Activated T-helper 9 cell treated with anti-CD3 and anti-CD28 coated beads, Interleukin-2, amount 50 U/mL, for 16 hours (primary cell): Measurements from ENCODE around the gene DMPK.

ENCODE experiments used
- DNase-seq: peaks from one replicate; pipeline ENCODE4 v3.0.0-alpha.2; 2020; ENCODE audit warnings: low read depth

The DMPK gene

DNA sequence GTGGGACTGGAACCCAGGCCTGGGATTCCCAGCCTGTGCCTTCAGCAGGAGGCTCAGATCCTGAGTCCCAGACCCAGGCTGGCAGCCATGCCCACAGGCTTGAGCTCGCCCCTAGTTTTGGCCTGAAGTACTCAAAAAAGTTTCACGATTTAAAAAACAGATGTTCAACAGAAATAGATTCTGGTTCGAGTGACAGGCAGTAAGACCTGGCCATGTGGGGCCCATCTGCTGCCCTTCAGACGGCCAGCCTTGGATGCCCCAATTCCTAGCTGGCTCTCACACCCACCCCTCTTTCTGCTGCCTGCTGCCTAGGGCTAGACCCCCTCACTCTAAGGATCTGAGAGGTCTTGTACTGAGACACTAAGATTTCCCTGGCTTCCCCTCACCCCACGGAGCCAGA, 2.8 kb upstream of the DMPK start:
- DNase-seq: no peak

DNA sequence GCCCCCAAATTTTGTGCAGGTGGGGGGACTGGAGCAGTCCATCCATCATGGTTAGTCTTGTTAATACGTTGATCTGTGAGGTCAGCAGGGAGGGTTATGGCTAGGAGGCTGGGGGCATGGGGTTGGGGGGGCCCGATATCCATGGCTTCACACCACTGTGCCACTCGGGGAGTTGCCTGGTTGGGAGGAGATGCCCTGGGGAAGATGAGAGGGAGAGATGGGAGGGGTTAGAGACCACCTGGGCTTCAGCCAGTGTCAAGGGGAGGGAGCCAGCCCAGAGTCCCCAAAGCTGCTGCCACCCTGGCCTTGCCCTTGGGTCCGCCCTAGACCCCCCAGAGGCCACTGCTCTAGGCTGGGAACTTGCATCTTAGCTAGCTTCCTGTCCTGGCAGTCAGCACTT, 1.8 kb upstream of the DMPK start:
- DNase-seq: no peak

DNA sequence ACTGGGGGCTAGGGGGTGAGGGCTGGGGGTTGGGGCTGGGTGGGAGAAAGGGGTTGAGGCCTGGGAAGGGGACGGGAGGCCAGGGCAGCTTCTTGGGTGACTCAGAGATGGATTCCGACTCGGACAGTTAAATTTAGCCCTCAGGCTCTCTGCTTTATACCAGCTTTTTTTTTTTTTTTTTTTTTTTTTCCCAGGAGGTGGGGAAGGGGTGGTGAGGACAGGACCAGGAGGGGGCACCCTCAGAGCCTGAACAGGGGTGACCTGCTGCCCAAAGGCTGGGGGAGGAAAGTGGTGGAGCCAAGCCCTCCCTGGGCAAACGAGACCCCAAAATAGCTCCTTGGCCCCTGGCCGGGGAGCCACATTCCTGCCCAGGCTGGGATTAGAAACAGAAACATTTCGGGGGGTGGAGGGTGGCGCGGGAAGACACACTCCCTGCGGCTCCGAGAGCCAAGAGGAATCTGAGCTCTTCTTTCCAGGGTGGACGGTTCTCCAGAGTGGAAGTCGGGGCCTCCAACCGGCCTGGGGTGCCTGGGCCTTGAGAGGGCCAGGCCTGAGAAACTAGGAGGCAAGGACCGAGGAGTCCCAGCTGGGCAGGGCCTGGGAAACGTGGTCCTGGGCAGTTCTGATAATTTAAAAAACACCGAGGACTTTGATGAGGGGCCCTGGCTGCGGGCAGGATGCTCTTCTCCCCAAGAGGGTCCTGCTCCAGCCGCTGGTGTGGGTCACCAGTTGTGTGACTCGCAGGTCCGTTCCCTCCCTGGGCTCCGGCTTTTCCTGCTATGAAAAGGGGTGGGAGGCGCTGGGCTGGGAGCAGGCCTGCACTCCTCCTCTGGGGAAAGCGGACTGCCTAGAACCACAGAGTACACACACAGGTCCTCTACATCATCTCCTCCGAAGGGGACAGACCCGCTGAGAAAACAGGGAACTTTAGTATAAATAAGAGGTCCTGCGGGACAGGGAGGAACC, 813 bp upstream of the DMPK start:
- DNase-seq: no peak

DNA sequence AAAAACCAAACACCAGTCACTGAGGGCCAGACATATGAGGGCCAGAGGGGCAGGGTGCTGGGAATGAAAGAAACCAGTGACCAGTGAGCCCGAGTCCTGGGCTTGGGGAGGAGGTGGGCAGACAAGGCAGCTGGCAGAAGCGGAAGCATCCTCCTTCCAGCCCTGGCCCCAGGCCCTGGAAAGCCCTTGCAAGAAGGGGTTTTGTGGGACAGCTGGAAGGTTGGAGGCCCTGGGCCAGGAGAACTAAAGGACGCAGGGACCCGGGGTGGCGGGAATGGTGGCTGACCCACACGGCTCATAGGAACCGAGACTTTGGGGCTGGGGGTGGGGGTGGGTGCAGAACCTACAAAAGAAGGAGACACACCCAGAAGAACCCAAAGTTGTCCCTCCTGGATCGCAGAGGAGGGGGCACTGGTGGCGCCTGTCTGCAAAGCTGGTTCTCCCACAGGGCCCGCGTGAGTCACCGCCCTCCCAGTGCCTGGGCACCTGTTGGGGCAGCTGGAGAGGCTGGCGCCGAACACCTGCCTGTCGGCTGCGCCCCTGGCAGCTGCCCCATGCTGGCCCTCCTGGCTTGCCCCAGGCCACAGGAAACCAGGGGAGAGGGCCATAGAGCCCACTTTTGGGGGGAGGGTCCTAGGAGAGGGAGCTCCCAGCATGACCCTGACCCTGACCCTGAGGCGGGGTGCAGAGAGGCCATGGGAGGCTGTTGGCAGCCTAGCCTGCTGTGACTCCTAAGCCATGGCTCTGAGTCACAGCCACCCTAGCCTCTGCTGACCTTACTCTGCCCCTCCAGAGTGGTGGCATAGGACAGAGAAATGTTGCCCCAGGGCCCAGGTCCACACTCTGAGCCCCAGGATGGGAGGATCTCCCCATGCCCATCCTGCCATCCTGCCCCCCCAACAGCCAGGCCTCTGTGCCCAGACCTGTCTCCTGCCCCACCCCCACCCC, 802 bp downstream of the DMPK start:
- DNase-seq: no peak

DNA sequence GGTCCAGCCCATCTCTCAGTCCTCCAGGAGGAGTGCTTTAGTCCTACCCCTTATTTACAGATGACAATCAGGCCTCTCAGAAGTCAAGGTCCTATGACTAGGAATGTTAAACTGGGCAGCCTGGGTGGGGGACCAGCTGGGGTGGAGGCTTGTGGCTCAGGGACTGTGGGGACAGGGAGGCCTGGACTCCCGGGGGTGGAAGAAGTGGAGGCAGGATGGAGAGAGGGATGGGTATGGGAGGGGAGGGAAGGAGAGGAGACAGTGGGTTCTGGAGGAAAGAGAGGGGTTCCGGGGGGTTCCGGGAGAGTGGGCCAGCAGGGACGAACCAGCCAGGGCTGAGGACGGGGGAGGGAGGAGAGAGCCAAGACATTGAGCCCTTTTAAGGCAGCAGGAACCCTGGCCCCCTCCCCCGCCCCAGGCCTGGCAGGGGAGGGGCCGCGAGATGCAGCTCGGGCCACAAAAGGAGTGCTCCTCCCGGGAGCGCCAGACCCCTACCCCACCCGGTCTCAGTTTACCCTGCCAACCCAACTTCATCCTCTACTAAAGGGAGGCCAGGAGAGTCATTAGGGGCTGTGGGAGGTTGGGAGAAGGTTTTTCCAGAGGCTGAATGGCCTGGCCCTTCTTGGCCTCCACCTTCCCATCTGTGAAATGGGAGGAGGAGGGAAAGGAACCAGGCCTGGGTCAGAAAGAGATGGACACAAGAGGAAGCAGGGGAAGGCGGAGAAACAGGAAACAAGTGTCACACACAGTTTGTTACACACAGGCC, 1.7 kb downstream of the DMPK start:
- no peak for DNase-seq

DNA sequence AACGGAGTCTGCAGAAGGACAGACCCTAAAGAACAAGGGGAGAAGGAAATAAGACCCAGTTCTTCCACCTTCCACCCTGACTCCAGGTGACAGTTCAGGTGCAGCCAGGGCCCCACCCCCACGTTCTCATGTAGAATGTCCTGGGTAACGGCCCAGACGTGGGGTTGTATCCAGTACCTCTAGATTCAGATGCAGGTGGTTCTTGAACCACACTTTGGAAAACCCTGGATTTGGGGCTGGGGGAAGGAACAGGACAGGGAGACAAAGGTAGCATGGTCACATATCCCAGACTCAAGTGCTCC, 2.2 kb downstream of the DMPK start:
- DNase-seq: no peak

DNA sequence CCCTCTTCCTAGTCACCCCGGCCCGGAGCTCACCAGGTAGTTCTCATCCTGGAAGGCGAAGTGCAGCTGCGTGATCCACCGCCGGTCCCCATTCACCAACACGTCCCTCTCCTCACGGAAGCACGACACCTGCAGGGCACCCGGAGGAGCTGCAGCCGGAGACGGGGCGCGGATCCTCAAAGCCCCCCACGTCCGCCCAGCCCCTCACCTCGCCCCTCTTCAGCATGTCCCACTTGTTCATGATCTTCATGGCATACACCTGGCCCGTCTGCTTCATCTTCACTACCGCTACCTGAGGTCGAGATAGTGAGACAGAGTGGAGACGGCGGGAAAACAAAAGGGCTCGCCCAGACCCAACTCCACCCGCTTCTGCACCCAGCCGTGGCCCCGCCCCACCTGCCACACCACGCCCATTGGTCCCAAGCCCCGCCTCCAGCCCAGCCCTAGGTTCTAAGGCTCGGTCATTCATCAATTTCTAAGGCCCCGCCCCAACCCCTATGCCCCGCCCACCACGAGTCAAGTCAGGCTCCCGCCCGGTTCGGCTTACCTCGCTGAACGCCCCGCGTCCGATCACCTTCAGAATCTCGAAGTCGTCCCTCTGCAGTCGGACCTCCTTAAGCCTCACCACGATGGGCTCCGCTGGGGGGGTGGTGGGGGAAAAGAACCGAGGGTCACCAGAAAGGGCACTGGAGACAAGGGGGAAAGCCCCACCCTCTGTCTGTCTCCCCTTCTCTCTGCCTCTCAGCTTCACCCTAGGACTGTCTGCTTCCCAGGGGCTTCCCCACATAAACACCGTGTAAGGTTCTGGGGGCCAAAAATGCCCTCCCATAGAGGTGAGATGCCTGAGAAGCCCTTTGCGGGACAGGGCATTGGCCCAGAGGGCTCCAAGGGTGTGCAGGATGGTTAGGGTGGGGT, 2.8 kb downstream of the DMPK start:
- peak; percentile 72 for DNase-seq

DNA sequence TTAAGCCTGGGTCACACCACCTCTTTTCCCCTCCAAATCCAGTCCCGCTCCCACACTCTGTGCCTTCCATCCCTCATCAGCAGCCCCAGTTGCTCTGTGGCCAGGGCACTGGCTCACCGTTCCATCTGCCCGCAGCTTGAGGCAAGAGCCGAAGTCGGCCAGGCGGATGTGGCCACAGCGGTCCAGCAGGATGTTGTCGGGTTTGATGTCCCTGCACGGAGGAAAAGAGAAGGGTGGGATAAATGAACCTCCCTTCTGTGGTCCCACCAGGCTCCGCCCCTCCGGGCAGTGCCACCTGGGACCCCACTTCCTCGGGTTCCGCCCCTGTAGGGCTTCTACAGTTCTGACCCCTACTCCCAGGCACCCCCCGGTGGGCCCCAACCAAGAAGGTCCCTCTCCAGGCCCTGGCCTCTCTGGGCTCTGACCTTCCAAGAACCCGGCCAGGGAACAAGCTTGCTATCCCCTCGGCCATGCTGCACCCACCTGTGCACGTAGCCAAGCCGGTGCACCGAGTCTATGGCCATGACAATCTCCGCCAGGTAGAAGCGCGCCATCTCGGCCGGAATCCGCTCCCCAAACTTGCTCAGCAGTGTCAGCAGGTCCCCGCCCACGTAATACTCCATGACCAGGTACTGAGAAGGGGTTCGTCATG, 4.2 kb downstream of the DMPK start:
- no peak for DNase-seq

DNA sequence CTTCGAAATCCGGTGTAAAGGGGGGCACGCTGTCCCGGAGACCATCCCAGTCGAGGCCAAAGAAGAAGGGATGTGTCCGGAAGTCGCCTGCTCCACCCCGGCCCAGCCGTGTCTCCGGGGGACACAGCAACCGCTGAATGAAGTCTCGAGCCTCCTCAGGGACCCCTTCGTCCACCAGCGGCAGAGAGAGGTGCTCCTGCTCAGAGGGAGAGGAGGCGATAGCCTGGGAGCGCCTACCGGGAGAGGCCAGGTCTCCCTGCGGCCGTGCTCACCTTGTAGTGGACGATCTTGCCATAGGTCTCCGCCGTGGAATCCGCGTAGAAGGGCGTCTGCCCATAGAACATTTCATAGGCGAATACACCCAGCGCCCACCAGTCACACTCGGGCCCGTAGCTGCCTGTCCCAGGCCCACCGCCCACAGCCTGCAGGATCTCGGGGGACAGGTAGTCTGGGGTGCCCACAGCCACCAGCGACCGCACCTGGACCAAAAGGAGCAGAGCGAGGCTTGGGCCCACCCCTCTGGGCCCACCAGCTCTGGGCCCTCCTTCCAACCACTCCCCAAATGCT, 4.8 kb downstream of the DMPK start:
- no peak for DNase-seq

DNA sequence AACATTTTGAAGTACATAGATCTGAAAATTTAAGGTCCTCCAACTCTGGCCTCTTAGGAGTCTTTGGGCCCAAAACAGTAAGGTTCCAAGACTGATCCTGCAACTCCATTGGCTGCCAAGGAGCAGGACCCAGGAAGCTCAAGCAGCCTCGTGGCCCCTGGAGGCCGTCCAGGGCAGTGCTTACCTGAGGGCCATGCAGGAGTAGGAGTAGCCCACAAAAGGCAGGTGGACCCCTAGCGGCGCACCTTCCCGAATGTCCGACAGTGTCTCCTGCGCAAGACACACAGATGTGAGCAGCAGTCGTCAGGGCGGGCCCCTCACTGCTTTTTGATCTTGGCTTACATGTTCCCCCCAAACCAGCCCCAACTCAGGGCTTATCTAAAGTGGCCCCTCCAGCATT, 7.5 kb downstream of the DMPK start:
- DNase-seq: no peak

DNA sequence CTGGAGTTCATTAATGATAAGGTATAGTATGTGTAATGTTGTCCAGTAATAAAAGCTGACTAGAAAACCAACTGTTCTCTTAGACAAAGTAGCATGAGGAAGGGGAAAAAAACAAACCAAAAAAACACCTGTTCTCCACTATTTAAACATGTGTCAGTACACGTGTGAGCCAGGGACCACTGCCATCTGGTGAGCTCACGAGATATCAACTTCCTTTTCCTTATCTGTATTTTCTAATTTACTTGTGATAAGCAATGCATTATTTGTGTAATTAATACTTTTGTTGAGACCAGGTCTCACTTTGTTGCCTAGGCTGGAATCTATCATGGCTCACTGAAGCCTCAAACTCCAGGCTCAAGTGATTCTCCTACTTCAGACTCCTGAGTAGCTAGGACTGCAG, 8.9 kb downstream of the DMPK start:
- DNase-seq: no peak

DNA sequence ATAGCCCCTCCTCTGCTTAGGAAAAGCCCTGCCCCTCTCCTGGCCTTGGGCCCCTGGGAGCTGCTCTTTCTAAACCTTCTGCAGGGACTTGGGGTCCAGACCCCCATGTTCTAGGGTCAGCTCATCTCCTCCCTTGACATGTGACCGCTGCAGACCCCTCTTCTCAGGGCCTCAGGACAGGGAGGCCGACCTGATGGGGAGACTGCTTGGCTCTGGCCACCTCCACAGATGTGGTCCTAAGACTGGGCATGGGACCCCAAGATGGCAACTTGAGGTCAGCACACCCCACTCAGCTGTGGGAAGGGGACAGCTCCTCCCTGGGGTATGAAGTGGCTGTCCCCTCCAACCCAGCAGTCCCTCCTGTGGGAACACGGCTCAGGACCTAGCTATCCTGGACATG, 9.4 kb downstream of the DMPK start:
- DNase-seq: no peak

DNA sequence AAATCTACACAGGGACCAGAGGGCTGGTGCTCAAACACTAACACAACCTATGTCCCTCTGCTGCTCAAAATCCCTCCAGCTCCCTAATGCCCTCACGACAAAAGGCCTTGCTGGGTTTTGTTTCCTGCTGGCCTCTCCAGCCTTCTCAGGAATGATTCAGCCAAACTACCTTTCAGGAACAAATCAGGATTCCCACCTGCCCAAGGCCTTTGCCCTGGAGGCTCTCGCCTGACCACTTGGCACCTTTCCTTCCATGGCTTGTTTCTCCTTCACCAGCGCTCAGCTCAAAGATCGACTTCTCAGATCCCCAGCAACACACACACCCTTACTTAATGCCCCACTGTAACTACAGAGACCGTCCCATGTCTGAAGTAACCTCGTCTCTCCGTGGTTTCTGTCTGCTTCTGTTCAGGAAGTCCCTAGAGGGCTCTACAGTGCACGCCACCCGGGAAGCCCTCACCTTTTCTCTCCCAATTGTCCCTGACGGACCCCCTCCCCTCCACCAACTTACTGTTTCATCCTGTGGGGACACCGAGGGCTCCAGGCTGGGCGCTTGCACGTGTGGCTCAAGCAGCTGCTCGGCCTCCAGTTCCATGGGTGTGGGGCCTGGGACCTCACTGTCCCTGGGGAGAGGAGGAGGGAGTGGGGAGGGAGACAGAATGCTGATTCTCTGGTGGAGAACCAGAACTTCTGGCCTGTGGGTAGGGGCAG, 10.0 kb downstream of the DMPK start:
- no peak for DNase-seq

DNA sequence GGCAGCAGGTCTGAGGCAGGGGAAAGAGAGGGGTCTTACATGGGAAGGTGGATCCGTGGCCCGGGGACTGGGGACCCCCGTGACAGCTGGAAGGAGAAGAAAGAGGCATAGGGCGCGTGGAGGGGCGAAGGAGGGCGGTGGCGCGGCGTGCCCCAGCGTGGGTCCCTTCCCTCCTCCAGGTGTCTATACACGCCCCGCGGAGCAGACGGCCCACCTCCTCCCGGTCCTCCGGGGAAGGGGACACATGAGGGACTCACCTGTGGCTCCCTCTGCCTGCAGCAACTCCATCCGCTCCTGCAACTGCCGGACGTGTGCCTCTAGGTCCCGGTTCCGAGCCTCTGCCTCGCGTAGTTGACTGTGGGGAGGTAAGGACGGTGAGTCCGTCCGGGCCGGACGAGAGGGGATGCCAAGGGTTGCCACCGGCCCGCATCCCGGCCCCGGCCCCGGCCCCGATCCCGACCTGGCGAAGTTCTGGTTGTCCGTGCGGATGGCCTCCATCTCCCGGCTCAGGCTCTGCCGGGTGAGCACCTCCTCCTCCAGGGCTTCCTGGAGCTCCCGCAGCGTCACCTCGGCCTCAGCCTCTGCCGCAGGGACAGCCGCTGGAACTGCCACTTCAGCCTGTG, 10.9 kb downstream of the DMPK start:
- no peak for DNase-seq

DNA sequence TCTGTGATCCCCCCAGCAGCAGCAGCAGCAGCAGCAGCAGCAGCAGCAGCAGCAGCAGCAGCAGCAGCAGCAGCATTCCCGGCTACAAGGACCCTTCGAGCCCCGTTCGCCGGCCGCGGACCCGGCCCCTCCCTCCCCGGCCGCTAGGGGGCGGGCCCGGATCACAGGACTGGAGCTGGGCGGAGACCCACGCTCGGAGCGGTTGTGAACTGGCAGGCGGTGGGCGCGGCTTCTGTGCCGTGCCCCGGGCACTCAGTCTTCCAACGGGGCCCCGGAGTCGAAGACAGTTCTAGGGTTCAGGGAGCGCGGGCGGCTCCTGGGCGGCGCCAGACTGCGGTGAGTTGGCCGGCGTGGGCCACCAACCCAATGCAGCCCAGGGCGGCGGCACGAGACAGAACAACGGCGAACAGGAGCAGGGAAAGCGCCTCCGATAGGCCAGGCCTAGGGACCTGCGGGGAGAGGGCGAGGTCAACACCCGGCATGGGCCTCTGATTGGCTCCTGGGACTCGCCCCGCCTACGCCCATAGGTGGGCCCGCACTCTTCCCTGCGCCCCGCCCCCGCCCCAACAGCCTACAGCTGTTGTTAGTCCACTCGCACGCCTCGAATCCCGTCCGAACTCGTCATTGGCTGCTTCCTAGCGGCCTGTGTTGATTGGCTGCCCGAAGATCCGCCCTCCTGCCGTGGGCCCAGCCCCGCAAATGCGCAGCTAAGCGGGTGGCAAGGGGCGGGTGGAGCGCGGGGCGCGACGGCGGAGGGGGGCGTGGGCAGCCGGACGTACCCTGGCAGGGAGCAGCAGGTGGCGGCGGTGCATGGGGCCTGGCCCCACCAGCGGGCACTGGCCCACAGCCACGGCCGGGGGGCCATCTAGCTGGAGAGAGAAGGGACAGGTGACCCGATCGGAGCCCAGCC, 11.8 kb downstream of the DMPK start:
- DNase-seq: peak; percentile 87

DNA sequence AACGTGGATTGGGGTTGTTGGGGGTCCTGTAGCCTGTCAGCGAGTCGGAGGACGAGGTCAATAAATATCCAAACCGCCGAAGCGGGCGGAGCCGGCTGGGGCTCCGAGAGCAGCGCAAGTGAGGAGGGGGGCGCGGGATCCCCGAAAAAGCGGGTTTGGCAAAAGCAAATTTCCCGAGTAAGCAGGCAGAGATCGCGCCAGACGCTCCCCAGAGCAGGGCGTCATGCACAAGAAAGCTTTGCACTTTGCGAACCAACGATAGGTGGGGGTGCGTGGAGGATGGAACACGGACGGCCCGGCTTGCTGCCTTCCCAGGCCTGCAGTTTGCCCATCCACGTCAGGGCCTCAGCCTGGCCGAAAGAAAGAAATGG, 12.5 kb downstream of the DMPK start:
- peak; percentile 26 for DNase-seq

DNA sequence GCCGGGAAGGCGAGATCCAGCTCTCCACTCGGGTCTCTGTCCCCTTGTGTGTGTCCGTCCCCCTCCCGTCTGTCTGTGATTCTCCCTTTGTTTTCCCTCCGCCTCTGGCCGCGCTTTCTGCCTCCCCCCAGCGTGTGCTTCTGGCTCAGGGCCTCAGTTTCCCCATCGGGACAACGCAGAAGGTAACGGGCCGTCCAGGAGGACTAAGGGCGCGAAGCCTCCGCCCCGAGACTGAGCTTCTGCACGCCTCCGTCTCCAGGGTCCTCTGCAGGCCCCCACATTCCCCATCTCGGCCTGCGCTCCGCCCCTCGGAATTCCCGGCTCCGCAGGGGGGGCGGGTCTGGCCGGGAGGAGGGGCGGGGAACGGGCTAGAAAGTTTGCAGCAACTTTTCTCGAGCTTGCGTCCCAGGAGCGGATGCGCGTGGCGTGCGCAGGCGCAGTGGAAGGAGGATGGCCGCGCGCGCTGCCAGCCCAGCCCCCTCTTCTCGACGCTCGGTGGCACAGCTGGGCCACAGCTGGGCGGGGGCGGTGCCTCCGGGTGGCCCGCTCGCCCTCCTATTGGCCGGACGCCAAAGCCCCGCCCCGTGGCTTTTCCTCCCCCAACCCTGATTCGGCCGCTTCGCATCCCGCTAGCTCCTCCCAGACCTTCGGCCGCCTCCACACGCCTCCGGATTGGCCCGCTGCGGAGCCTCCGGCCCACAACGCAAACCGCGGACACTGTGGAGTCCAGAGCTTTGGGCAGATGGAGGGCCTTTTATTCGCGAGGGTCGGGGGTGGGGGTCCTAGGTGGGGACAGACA, 13.1 kb downstream of the DMPK start, which contains the start of gene SIX5:
SIX5 (minus strand) TSS at position 269 of the 799 bp plus-strand sequence. CDS start 408 bp downstream, outside the sequence.
- DNase-seq: peak; percentile 88
